Measurements from ENCODE around the gene DLGAP1.

The DLGAP1 gene

DNA sequence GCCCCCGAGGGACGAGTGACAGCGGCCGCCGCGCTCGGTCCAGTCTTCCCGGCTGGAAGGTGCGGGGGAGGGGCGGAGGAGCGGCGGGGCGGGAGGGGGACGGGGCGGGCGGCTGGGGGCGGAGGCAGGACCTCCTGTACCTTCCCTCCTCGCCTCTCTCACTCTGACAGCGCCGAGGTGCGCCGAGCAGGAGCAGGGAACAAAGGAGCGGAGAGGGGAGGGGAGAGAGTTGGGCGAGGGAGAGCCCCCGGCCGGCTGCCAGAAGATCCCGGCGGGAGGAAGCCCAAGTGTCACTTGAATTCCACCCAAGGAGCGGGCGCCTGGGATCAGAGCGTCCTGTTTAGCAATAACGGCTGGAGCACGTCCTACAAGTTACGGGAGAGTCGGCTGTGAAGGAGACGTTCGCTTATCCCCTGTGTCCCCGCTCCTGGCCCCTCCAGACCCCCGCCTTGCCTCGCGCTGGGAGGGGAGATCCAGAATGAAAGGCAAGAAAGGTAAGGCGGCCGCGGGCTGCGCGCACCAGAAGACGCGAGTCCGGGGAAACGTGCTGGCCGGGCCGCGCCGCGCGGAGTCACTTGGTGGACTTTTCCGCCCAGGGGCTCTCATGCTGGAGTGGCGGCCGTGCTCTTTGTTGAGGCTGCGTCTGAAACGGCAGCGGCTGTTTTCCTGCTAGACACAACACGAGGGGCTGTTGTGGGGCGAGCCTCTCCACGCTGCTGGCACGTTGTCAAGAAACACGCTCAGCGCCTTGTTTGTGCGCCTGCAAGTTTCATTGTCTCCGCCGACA, 1004.9 kb downstream of the DLGAP1 start, which contains the start of gene TGIF1 (continued):
- TF ChIP-seq, protein P1, sequence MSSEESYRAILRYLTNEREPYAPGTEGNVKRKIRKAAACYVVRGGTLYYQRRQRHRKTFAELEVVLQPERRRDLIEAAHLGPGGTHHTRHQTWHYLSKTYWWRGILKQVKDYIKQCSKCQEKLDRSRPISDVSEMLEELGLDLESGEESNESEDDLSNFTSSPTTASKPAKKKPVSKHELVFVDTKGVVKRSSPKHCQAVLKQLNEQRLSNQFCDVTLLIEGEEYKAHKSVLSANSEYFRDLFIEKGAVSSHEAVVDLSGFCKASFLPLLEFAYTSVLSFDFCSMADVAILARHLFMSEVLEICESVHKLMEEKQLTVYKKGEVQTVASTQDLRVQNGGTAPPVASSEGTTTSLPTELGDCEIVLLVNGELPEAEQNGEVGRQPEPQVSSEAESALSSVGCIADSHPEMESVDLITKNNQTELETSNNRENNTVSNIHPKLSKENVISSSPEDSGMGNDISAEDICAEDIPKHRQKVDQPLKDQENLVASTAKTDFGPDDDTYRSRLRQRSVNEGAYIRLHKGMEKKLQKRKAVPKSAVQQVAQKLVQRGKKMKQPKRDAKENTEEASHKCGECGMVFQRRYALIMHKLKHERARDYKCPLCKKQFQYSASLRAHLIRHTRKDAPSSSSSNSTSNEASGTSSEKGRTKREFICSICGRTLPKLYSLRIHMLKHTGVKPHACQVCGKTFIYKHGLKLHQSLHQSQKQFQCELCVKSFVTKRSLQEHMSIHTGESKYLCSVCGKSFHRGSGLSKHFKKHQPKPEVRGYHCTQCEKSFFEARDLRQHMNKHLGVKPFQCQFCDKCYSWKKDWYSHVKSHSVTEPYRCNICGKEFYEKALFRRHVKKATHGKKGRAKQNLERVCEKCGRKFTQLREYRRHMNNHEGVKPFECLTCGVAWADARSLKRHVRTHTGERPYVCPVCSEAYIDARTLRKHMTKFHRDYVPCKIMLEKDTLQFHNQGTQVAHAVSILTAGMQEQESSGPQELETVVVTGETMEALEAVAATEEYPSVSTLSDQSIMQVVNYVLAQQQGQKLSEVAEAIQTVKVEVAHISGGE (tag by site-specific recombination; conservative IDR thresholded peaks at IDR 0.05; ENCODE audit: low read depth): peak; percentile 25
- peak; percentile 34; the same call in 1 of the 2 replicates for TF ChIP-seq MYNN (tag by site-specific recombination; IDR thresholded peaks at IDR 0.05; ENCODE audit: borderline replicate concordance)
- peak; percentile 65 for TF ChIP-seq ZNF600 (tag by site-specific recombination; IDR thresholded peaks at IDR 0.05)
- no peak for TF ChIP-seq ZBTB21 (tag by site-specific recombination; IDR thresholded peaks at IDR 0.05)
- no peak for TF ChIP-seq ZNF624 (tag by site-specific recombination; IDR thresholded peaks at IDR 0.05)
- no peak for TF ChIP-seq ZNF530 (tag by site-specific recombination; IDR thresholded peaks at IDR 0.05; ENCODE audit: low read depth)
- TF ChIP-seq ZNF701 (tag by site-specific recombination; IDR thresholded peaks at IDR 0.05): no peak
- no peak for TF ChIP-seq OVOL3 (tag by site-specific recombination; IDR thresholded peaks at IDR 0.05)
- TF ChIP-seq SP3 (tag by site-specific recombination; IDR thresholded peaks at IDR 0.05): no peak; the same call in 1 of the 2 replicates
- peak; percentile 23; the same call in 1 of the 2 replicates for TF ChIP-seq ZNF623 (tag by site-specific recombination; IDR thresholded peaks at IDR 0.05)
- TF ChIP-seq ZBTB17 (tag by site-specific recombination; IDR thresholded peaks at IDR 0.05): peak; percentile 56; the same call in 1 of the 2 replicates
- TF ChIP-seq HOXC10 (CRISPR knock-in tag; IDR thresholded peaks at IDR 0.05): no peak
- peak; percentile 69 for TF ChIP-seq ZNF335 (tag by site-specific recombination; conservative IDR thresholded peaks at IDR 0.05)
- TF ChIP-seq GLIS2 (tag by site-specific recombination; IDR thresholded peaks at IDR 0.05): peak; percentile 47
- TF ChIP-seq ZNF2 (tag by site-specific recombination; IDR thresholded peaks at IDR 0.05): 0 out of 2 replicates have a peak, but pooled peaks have one; percentile 43

GRCh38 chr18:3449512-3450011, 1005.5 kb downstream of the DLGAP1 start:
- Histone ChIP-seq H3K9me3 (ENCODE audit: control insufficient read depth, insufficient read depth, low read depth, low read length) (no peaks in the 10 kb centered on the region), H3K36me3 (ENCODE audit: control insufficient read depth in 2 of 2, insufficient read depth in 1 of 2, low read length in 2 of 2) (no peaks in the 10 kb centered on the region), H3K4me3 (ENCODE audit: low read depth, low read length) (peak overlapping the region; percentile 56), H3K27ac (ENCODE audit: extremely low read depth, low read depth, low read length) (peak overlapping the region; percentile 98), H3K4me1 (ENCODE audit: control insufficient read depth, insufficient read depth, low read length) (peaks cover 8% of the 10 kb centered on the region)
- CTCF ChIA-PET: interaction anchor here (0.6 to 3.4 kb wide), 3 partner anchors 126 to 217 kb away, joined by 3 to 18 read pairs (median 3); no protein-coding TSS in a partner anchor
- POLR2A ChIA-PET: interaction anchor here (0.7 to 4.0 kb wide), 11 partner anchors 11 to 202 kb away, joined by 3 to 31 read pairs (median 9); partner anchors contain the start of gene MYL12A
- TF ChIP-seq REPIN1 (tag by site-specific recombination; IDR thresholded peaks at IDR 0.05; ENCODE audit: low read depth) (no peak), ZNF341 (tag by site-specific recombination; IDR thresholded peaks at IDR 0.05; ENCODE audit: low read depth) (peak; percentile 87), ZNF362 (tag by site-specific recombination; IDR thresholded peaks at IDR 0.05) (no peak), ZNF514 (tag by site-specific recombination; IDR thresholded peaks at IDR 0.05) (no peak), INSM2 (tag by site-specific recombination; IDR thresholded peaks at IDR 0.05) (no peak), KLF10 (tag by site-specific recombination; IDR thresholded peaks at IDR 0.05) (peak; percentile 58), ZBTB20 (tag by site-specific recombination; IDR thresholded peaks at IDR 0.05) (0 out of 2 replicates have a peak, but pooled peaks have one; percentile 18), AEBP2 (tag by site-specific recombination; IDR thresholded peaks at IDR 0.05; ENCODE audit: borderline replicate concordance) (no peak)
- TF ChIP-seq, protein P1 (tag by site-specific recombination; conservative IDR thresholded peaks at IDR 0.05; ENCODE audit: low read depth): no peak
